ENCODE measurements around the gene KIF2A.

DNA sequence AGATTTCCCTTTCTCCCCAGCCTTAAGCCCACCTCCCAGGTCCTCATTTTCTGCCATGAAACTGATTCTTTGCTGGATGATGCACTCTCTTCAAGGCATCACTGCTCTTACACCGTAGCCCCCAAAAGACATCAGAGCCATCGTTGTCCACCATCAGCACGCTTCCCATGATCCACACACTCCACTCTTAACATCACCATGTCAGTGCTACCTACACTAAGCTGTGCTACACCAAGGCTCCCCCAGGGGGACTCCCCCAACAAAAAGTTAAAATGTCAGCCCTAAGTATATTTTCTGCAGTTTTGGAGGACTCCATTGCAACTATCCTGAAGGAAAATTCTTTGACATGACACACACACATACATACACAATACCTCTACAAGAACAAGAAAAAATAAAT, 34.1 kb upstream of the KIF2A start:
- TF ChIP-seq POLR2A (IDR thresholded peaks at IDR 0.05) (no peak), EP300 (IDR thresholded peaks at IDR 0.05) (no peak)
- TF ChIP-seq, protein P1, sequence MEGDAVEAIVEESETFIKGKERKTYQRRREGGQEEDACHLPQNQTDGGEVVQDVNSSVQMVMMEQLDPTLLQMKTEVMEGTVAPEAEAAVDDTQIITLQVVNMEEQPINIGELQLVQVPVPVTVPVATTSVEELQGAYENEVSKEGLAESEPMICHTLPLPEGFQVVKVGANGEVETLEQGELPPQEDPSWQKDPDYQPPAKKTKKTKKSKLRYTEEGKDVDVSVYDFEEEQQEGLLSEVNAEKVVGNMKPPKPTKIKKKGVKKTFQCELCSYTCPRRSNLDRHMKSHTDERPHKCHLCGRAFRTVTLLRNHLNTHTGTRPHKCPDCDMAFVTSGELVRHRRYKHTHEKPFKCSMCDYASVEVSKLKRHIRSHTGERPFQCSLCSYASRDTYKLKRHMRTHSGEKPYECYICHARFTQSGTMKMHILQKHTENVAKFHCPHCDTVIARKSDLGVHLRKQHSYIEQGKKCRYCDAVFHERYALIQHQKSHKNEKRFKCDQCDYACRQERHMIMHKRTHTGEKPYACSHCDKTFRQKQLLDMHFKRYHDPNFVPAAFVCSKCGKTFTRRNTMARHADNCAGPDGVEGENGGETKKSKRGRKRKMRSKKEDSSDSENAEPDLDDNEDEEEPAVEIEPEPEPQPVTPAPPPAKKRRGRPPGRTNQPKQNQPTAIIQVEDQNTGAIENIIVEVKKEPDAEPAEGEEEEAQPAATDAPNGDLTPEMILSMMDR (IDR thresholded peaks at IDR 0.05): no peak
